NCI-H2107 (cell line): Measurements from ENCODE around the gene EFCAB14.
"Not testable (repeated sequence)": the region's sequence is repeated elsewhere in the genome, so short reads cannot be mapped to it uniquely, and the experiment has no call there.

Experiments used
- DNase-seq: peaks from one replicate; lab custom pipeline; 2025; lab: John Stamatoyannopoulos, UW

The EFCAB14 gene

GRCh38 chr1:46723901-46724300 lies 5.0 kb upstream of the EFCAB14 start:
- no peak for DNase-seq

GRCh38 chr1:46721686-46722205 lies 2.8 kb upstream of the EFCAB14 start:
- no peak for DNase-seq

- no peak for DNase-seq
These were observed 2.3 kb upstream of the EFCAB14 start for GRCh38 chr1:46721204-46721603.

GRCh38 chr1:46720319-46720718 lies 1.4 kb upstream of the EFCAB14 start:
- DNase-seq: not testable (repeated sequence)

- no peak for DNase-seq
These were observed 775 bp upstream of the EFCAB14 start for GRCh38 chr1:46719689-46720088.

- no peak for DNase-seq
These were observed 581 bp downstream of the EFCAB14 start for GRCh38 chr1:46718340-46718726.

GRCh38 chr1:46717654-46718053 lies 1.3 kb downstream of the EFCAB14 start:
- DNase-seq: no peak

GRCh38 chr1:46714976-46715375 lies 3.9 kb downstream of the EFCAB14 start:
- DNase-seq: no peak

- no peak for DNase-seq
These were observed 10.8 kb downstream of the EFCAB14 start for GRCh38 chr1:46708121-46708520.

GRCh38 chr1:46705408-46705807 lies 13.5 kb downstream of the EFCAB14 start:
- no peak for DNase-seq

GRCh38 chr1:46703927-46704641 lies 14.8 kb downstream of the EFCAB14 start:
- no peak for DNase-seq

GRCh38 chr1:46699666-46700065 lies 19.2 kb downstream of the EFCAB14 start:
- DNase-seq: no peak

GRCh38 chr1:46697053-46697452 lies 21.9 kb downstream of the EFCAB14 start:
- no peak for DNase-seq

- not testable (repeated sequence) for DNase-seq
These were observed 24.2 kb downstream of the EFCAB14 start for GRCh38 chr1:46694676-46695075.

- DNase-seq: no peak
These were observed 25.8 kb downstream of the EFCAB14 start for GRCh38 chr1:46692811-46693770.

GRCh38 chr1:46691997-46692790 lies 26.7 kb downstream of the EFCAB14 start:
- DNase-seq: no peak

- DNase-seq: no peak
These were observed 27.9 kb downstream of the EFCAB14 start for GRCh38 chr1:46690931-46691421.

- no peak for DNase-seq
These were observed 29.0 kb downstream of the EFCAB14 start for GRCh38 chr1:46689897-46690296.

GRCh38 chr1:46689356-46689755 lies 29.6 kb downstream of the EFCAB14 start:
- no peak for DNase-seq

- no peak for DNase-seq
These were observed 30.9 kb downstream of the EFCAB14 start for GRCh38 chr1:46687921-46688509.

- DNase-seq: no peak
These were observed 31.7 kb downstream of the EFCAB14 start for GRCh38 chr1:46687093-46687659.
